GM12878 (cell line): ENCODE data around the gene GMCL1. TPM values are rescaled to one million over a fixed set of nuclear protein-coding genes. Genes with fewer than 3 reads are reported as not detected.

Source experiments
- BMI1 ChIP-seq: fragments of 450-650 bp; IDR thresholded peaks from 2 replicates; pipeline ENCODE4 v1.6.1; 2016; ENCODE audit warnings: mild to moderate bottlenecking, moderate library complexity, borderline replicate concordance
- CHD1 ChIP-seq: IDR thresholded peaks from 2 replicates; pipeline ENCODE4 v1.6.1; 2012; ENCODE audit warnings: low read depth, low read length, improper control_type of control experiment
- FOXK2 ChIP-seq: fragments of 450-650 bp; IDR thresholded peaks from 2 replicates; pipeline ENCODE4 v1.6.1; 2017; ENCODE audit warnings: mild to moderate bottlenecking, moderate library complexity
- HCFC1 ChIP-seq: fragments of 150-350 bp; IDR thresholded peaks from 2 replicates; pipeline ENCODE4 v1.6.1; 2014; ENCODE audit warnings: low read length
- IRF3 ChIP-seq: fragments of 450-650 bp; IDR thresholded peaks from 2 replicates; pipeline ENCODE4 v1.6.1; 2014; ENCODE audit warnings: mild to moderate bottlenecking
- IRF4 ChIP-seq: IDR thresholded peaks from 2 replicates; pipeline ENCODE4 v1.6.1; 2011; ENCODE audit warnings: low read depth, low read length
- KAT2A ChIP-seq: conservative IDR thresholded peaks from 2 replicates; pipeline ENCODE4 v1.6.1; 2011; ENCODE audit warnings: low read depth, low read length; ENCODE audit not compliant: control insufficient read depth
- KLF5 ChIP-seq: fragments of 450-650 bp; IDR thresholded peaks from 2 replicates; pipeline ENCODE4 v1.6.1; 2014; ENCODE audit warnings: mild to moderate bottlenecking; ENCODE audit not compliant: partially characterized antibody
- NBN ChIP-seq: fragments of 450-650 bp; IDR thresholded peaks from 2 replicates; pipeline ENCODE4 v1.6.1; 2016
- NFYB ChIP-seq: IDR thresholded peaks from 2 replicates; pipeline ENCODE4 v1.6.1; 2011; ENCODE audit warnings: low read depth, mild to moderate bottlenecking, low read length, improper control_type of control experiment, moderate library complexity; ENCODE audit not compliant: insufficient read depth
- PRDM15 ChIP-seq: fragments of 450-650 bp; formaldehyde crosslinking; IDR thresholded peaks from 2 replicates; pipeline ENCODE4 v1.4.0; 2020; ENCODE audit warnings: mild to moderate bottlenecking, moderate library complexity
- RAD51 ChIP-seq: fragments of 450-650 bp; IDR thresholded peaks from 2 replicates; pipeline ENCODE4 v1.6.1; 2016; ENCODE audit warnings: moderate library complexity, mild to moderate bottlenecking, inconsistent platforms
- RCOR1 ChIP-seq: conservative IDR thresholded peaks from 2 replicates; pipeline ENCODE4 v1.6.1; 2012; ENCODE audit warnings: low read depth, low read length, improper control_type of control experiment
- SREBF2 ChIP-seq: IDR thresholded peaks from 2 replicates; pipeline ENCODE4 v1.6.1; 2012; ENCODE audit warnings: mild to moderate bottlenecking, low read length
- TCF12 ChIP-seq: IDR thresholded peaks from 2 replicates; pipeline ENCODE4 v1.6.1; 2011; ENCODE audit warnings: low read depth, mild to moderate bottlenecking, low read length
- USF2 ChIP-seq: IDR thresholded peaks from 2 replicates; pipeline ENCODE4 v1.6.1; 2011; ENCODE audit warnings: low read depth, low read length, improper control_type of control experiment, borderline replicate concordance
- YY1 ChIP-seq: IDR thresholded peaks from 2 replicates; pipeline ENCODE4 v1.6.1; 2011; ENCODE audit warnings: low read depth, mild to moderate bottlenecking, low read length
- ZBTB11 ChIP-seq: fragments of 450-650 bp; formaldehyde crosslinking; IDR thresholded peaks from 2 replicates; pipeline ENCODE4 v1.5.0; 2022; ENCODE audit warnings: mild to moderate bottlenecking, missing genetic modification characterization
- polyA plus RNA-seq, 11 experiments: library from polyadenylated mRNA; depleted of rRNA in 4 of 11; unstranded in 6 of 11; stranded (reverse) in 5 of 11; fragments of >200 nt; fragmentation: Nextera tagmentation in 4 of 11; fragmentation: Illumina TruSeq in 1 of 11; extraction: Ambion mirVana in 4 of 11; extraction: Trizol in 1 of 11; gene quantifications; 1 replicate in 1 of 11; 2 replicates in 10 of 11; pipeline versions ENCODE4 v1.2.1 to v1.2.3, GENCODE V29; 2011 to 2016; ENCODE audit warnings: inconsistent platforms in 2 of 11, missing spikeins in 2 of 11, low read depth in 1 of 11
- total RNA-seq, 4 experiments: library from RNA; depleted of rRNA in 3 of 4; stranded (reverse); fragments of >200 nt in 3 of 4; fragmentation: Illumina TruSeq in 1 of 4; extraction: Trizol in 1 of 4; gene quantifications; 2 replicates each; pipeline versions ENCODE4 v1.2.1 to v1.2.3, GENCODE V29; 2013 to 2021

Gene GMCL1
- total and polyA plus RNA-seq, 10 of the 15 experiments (the other 5 are each of a cell fraction or from before 2014, with no cell fraction given), result 3.7 to 21.4 (median 12.3) TPM

GRCh38 chr2:69789772-69790600, 39.5 kb upstream of the GMCL1 start (continued):
- TF ChIP-seq TCF12 (0 out of 2 replicates have a peak, but pooled peaks have one; percentile 27), NFYB (no peak), YY1 (peak; percentile 56; the same call in 1 of the 2 replicates), HCFC1 (no peak), IRF4 (no peak), IRF3 (no peak), KLF5 (no peak), ZBTB11 (CRISPR knock-in tag) (no peak), RCOR1 (no peak), BMI1 (peak; percentile 98), PRDM15 (CRISPR knock-in tag) (no peak), CHD1 (no peak), KAT2A (no peak), FOXK2 (no peak), USF2 (no peak), SREBF2 (no peak), NBN (peak; percentile 56; the same call in 1 of the 2 replicates), RAD51 (no peak)
